Dermis microvascular lymphatic vessel endothelial cell (primary cell): ENCODE results near the gene FAM222A. TPM values are rescaled to one million over a fixed set of nuclear protein-coding genes. Genes with fewer than 3 reads are reported as not detected.

Experiments
- DNase-seq, 2 donors: peaks; one replicate each; pipeline versions ENCODE4 v3.0.0 to v3.0.0-alpha.2; 2010; ENCODE audit warnings: low read depth in 2 of 2
- total RNA-seq: library from RNA; depleted of rRNA; stranded (reverse); fragments of >200 nt; gene quantifications from 2 replicates; pipeline ENCODE4 v1.2.1, GENCODE V29; 2014

FAM222A gene
- total RNA-seq, 1 donor from 2014 or later: 0.26 TPM

DNA sequence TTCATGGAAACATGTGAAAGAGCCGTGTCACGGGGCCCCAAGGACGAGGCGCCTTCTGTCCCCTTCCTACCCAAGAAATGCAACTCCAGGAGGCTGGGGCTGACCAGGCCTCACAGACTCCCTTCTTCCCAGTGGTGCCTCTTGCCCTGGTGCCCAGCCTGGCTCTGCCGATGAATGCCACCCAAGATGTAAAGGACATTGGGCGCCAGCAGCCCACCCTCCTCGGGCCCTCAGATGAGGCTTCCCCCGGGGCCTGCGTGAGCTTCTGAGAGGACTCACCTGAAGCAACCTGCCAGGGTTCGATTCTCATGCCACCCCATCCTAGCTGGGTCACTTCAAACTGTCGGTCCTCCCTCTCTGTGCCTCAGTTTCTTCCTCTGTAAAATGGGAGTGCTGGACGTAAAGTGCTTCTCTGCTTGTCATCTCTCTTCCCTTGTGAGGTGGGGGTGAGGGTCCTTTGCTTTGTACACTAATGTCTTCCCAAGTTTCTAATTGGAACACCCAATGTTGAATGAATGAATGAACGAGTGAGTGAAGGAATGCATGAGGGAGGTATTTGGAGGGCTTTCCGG, 10.8 kb downstream of the FAM222A start:
- no peak for DNase-seq

GRCh38 chr12:109725321-109726105, 11.9 kb downstream of the FAM222A start:
- no peak for DNase-seq

GRCh38 chr12:109726106-109726497, 12.5 kb downstream of the FAM222A start:
- no peak for DNase-seq

DNA sequence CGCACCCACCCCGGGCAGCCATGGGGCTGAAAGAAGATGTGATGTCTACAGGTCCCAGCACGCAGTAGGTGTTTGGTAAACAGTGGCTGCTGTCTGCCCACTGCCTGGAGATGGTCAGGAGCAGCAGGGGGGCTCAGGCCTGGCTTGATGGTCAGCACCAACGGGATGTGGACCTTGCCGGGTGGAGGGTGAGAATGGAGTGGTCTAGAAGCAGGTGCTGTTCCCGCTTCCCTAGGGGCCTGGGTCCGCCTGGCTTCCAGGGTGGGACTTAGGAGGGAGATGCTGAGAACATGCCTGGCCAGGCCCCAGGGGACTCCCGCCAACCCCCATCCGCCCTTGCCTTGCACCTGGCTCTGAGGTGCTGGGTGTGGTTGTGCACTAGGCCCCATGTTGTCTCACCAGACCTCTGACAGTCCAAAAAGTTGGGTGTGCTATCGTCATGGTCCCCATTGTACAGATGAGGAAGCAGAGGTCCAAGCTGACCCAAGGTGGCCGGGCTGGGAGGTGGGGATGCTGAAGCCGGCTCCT, 12.9 kb downstream of the FAM222A start:
- DNase-seq: no peak

DNA sequence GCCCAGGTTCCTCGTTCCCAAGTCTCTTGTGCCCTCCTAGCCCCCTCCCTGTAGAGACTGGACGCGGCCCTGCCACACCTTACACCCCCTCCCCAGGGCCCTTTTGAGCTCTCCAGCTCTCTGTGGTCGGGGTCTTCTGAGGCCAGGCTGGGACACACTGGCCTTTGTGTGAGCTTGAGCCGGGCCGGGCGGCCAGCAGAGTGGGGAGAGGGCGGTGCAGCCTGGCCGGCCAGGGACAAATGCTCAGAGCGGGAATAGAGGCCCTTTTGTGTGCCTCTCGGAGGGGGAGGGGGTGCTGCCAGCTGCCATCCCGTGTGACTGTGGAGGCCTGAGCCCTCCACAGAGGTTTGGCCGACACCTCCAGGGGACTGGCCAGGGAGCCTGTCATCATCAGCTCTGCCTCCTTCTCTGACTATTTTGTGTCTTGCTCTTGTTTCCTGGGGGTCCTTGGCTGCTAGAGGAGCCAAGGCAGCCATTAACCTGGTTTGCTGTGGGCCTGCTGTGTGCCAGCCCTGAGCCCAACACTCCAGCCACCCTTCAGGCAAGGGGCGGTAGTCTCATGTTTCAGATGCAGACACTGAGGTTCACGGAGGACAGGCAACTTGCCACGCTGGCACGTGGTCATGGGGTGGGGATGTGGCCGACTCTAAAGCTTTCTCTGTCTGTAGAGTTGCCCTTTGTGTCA, 13.6 kb downstream of the FAM222A start:
- no peak for DNase-seq

GRCh38 chr12:109727746-109728726, 14.4 kb downstream of the FAM222A start:
- DNase-seq: no peak

DNA sequence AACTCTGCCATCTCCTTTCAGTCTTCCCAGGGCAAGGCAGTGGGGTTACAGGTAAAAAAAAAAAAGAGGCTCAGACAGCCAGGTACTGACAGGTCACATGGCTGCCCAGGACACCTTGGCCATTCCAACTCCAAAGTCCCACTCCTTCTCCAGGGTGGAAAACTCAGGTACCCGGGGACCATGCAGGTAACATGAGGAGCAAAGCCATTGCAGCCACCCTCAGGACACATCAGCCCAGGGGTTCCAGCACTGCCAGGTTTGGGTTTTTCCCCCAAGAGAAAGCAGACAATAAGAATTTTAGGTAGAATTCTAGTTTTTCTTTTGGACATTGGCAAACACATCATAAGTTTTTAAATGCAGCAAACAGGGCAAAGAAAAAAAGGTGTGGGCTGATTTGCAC, 15.3 kb downstream of the FAM222A start:
- DNase-seq: no peak

DNA sequence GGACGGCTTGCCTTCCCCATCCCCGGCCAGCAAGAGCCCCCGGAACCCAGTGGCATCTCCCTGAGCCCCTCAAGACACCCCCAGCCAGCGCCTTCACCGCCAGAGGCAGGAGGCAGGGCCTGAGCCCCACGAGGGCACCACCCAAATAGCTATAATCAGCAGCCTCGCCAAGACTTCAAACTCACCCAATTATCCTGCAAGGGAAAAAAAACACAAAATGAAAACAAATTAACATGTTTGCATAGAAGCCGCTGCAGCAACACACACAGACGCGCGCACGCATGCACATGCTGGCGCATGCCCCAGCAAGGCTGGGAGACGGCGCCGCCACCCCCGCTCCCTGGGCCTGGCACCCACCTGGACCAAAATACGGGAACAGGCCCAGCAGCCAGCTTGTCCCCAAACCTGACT, 15.8 kb downstream of the FAM222A start:
- DNase-seq: no peak

GRCh38 chr12:109729801-109730200, 16.2 kb downstream of the FAM222A start:
- DNase-seq: no peak

- no peak for DNase-seq
Observed at GRCh38 chr12:109730306-109731145, 16.9 kb downstream of the FAM222A start.

- DNase-seq: no peak
Observed at GRCh38 chr12:109731231-109731731, 17.7 kb downstream of the FAM222A start.

- no peak for DNase-seq
Observed at GRCh38 chr12:109731806-109732205, 18.2 kb downstream of the FAM222A start.

GRCh38 chr12:109732321-109733305, 19.0 kb downstream of the FAM222A start:
- no peak for DNase-seq

- DNase-seq: peak in 1 of 2 donors; percentile 19
Observed at GRCh38 chr12:109734219-109735000, 20.8 kb downstream of the FAM222A start.

DNA sequence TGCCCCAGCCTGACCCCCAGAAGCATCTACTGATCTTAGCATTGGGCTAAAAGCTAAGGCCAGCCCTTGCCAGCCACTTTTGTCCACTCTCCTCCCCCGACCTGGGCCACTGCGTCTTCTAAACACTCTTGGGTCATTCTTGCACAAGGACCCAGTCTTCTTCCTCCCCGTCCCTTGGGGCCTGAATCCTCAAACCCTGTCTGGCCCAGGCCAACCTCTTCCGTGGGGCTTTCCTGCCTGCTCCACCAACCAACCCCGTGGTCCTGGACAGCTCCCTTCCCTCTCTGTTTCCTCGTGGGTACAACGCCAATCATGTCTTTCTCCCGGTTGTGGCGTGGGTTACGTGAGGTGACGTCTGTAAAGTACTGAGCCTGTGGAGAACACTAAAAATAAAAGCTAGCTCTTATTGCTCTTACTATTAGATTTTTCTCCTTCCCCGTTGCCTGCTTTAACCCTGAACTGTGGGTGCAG, 21.5 kb downstream of the FAM222A start:
- no peak for DNase-seq

GRCh38 chr12:109735825-109736551, 22.4 kb downstream of the FAM222A start:
- no peak for DNase-seq

- peak in 1 of 2 donors; percentile 62 for DNase-seq
Observed at GRCh38 chr12:109736552-109737108, 23.0 kb downstream of the FAM222A start.
